HG03139 (cell line): Measurements from ENCODE around the gene POMP.
A peak's percentile ranks its signal among the peaks of the same experiment; 100 is the strongest.
"Not testable (repeated sequence)": the region's sequence is repeated elsewhere in the genome, so short reads cannot be mapped to it uniquely, and the experiment has no call there.

ENCODE experiments used
- ATAC-seq: cut with Tn5 transposase; IDR thresholded peaks from one replicate; pipeline ENCODE4 v1.9.1; 2021; ENCODE audit not compliant: unreplicated experiment

POMP gene

DNA sequence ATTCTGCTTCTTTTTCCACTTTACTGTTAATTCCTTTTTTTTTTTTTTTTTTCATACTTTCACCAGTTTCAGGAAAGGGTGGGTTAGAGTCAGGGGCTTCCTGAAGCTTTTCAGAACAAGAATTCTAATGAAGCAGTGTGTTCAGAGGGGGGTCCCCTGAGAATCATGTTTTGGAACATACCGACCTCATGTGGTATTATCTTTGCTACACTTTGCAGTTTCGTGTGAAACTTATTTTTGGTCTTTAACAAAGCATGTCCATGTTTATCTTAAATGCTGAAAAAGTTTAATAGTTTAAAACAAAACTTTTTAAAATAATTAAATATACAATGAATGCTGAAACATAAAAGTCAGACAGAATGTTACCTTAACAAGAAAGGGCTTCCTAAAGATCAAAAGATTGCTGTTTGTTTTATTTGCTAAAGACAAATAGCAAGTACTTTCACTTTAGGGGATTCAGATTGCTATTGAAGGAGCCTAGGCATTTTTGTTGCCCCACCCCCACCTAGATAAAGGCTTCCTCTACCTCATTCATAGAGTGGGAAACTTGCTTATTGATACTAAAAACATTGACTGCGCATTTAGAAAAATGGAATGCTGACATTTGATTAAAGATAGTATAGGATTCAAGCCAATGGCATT is 21.1 kb upstream of the POMP start:
- ATAC-seq: peak; percentile 38

DNA sequence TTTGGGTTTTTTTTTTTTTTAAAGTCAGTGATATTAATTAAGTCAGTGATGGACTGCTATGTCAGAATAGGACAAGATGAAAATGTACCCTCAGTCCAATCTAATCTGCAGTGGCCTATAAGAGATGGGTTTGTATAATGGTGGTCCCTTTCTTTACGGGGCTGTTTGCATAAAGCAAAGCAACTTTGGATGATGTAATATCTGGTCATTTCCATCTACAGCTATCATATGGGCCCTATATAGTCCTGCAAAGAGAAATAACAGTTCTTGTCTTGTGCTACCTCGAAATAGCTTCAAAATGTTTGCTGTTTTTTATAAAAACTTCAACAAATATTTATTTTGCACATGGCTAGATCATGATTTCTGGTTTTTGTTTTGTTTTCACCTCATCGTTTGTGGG is 20.2 kb upstream of the POMP start:
- ATAC-seq: no peak

DNA sequence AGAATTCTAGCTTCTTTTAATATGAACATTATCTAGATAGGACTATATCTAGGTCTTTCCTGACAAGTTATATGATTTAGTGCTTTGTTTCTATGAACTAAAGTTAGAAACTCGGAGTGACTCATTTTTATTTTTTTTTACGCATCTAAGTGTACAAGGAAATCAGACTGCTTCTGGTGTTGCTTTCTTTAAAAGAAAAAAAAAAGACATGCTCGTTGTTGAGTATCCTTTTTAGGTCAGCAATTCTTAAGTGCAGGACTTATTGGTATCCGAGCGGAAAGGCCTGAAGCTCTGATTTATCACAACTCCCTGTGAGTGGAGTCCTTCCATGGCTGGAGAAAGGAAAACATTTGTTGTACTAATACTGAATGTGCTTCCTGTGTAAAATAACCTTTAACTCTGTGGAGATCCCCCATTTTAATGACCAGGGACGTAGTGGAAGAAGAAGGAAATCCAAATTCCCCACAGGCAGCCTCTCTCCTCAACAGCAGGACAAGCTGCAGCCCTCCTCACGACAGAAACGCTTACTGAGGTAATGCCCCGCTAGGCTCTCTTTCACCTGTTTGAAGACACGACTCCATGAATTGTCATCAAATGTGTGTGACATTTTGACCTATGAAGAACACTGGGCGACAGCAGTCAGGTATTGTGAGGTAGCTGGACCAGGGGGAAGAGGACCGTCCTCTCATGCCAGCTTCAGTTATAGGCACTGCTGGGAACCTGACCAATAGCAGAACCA is 17.9 kb upstream of the POMP start:
- no peak for ATAC-seq

DNA sequence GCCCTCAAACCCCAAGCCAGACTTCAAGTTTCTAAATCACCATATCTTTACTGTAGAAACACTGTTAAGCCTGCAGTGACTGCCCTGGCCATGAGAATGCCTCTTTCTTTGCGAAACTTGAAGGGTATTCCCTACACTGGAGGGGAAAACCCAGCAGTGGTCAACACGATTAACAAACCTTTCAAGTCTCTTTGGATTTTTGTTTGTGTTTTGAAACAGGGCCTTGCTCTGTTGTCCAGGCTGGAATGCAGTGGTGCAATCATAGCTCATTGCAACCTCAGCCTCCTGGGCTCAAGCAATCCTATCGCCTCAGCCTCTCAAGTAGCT is 17.4 kb upstream of the POMP start:
- ATAC-seq: no peak

DNA sequence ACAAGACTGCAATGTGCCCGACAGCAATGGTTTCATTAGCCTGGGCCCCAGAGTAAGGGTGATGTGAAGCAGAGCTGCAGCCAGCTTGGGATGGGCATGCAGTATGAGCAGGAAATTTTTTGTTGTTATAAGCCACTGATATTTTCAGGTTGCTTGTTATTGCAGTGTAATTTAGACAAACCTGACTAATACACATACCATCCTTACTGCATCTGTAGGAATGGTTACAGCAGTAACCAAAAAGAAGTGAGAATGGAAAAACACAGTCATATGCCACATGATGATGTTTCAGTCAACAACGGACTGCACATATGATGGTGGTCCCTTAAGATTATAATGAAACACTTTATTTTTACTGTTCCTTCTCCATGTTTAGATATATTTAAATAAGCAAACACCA is 8.6 kb upstream of the POMP start:
- no peak for ATAC-seq

DNA sequence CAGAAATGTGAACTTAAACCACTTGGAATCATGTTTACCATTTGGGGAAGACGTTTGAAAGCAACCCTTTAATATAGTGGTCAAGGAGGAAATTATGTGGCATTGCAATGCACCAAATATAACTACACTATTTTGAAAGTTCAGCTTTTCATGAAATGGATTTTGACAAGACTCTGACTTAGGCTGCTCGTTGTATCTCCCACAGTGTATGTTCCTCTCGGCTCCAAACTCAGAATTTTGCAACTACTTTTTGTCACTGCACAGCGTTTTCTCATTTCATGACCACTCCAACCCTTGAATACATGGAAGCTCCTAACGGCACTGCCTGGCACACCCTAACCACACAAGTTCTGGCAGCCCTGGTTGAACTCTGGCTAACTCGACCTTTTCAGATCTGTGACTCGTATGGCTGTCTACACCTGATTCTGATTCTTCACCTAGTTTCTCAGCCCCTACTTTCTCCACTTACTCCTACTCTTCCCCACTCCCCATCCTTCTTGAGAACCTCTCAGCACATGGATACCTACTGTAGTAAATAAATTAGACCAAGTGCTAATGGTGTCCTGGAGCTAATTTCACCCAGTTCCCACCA is 7.0 kb upstream of the POMP start:
- ATAC-seq: no peak

DNA sequence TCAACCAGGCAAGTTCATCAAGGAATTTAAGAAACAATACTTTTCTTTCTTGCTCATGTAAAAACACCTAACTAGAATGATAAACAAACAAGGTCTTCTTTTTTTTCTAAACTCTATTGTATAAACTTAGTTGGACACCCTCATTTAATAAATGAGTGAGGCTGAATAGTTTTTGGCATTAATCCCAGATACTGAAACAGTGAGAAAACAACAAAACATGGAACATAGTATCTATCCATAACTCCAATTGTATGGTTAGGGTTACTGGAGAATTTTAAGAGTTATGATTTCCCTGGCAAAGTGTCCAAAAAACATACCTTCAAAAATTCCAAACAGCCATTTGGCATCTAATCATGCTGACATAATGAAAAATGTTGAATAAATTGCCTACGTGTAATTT is 5.8 kb upstream of the POMP start:
- no peak for ATAC-seq

DNA sequence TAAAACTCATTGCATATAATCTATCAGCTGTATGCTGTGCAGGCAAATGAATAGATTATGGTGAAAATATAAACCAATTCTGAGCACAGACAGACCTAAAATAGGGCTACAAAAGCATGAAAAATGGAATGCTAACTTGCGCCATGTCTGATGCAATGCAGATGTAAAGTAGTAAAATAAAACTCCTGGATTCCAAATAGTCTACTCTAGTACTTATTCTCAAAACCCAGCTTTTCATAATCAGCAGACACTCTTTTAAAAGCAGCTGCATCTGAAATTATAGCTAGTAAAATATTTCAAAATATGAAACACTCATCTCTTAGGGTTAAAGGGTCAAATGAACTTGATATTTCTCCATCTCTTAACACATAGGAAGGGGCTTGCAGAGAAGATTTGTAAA is 4.7 kb upstream of the POMP start:
- ATAC-seq: no peak

DNA sequence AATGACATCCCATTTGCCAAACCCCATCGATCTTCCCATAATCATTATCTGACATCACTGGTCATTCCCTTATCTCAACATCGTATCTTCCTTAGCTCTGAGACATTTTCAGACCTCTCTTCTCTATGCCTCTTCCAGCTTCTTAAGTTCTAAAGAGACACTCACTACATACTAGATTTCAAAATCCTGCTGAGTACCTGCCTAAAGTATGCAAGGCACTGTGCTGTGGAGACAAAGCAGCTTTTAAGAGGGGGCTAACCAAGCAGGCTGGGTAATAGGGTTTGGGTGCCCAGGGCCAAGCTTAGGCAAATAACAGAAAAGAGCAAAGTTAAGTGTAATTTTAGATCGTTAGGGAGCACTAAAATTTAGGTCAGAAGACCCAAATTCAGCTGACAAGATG is 3.4 kb upstream of the POMP start:
- ATAC-seq: no peak

DNA sequence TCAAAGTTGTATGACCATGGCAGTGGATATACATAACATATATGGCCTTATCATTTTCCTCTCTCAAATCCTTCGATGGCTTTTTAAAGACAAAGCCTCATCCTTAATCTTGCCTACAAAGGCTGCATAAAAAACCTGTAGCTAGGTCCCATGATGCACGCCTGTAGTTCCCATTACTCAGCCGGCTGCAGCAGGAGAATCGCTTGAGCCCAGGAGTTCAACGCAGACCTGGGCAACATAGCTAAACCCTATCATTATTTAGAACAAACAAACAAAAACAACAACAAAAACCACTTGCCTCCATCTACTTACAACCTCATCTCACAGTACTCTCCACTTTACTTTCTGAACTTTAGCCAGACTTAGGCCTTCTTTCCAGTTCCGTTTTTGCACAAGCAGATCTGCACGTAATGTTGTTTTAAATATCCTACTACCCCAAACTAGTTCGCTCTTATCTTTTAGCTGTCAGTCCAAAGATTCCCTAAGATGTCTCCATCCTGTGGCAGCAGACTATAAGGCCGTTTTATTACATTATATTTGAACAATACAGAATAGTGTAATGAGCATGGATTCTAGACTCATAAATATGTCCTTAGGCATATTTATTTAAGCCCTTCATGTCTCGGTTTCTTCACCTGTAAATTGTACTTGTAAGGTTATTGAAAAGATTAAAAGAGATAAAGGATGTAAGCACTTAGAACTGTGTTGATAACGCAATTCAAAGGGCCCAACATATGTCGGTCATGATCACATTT is 969 bp upstream of the POMP start:
- no peak for ATAC-seq

DNA sequence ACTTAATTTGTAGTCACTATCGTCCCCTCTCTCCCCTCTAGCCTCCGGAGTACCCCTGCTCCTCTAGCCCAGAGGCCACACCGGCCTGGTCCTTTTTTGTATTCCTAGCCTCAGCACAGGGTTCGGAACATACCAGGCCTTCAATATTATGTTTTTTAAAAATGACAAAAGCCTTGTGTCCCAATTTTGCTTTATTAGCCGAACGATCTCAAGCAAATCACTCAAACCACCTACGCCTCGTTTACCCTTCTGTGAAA is 463 bp upstream of the POMP start:
- peak; percentile 3 for ATAC-seq

DNA sequence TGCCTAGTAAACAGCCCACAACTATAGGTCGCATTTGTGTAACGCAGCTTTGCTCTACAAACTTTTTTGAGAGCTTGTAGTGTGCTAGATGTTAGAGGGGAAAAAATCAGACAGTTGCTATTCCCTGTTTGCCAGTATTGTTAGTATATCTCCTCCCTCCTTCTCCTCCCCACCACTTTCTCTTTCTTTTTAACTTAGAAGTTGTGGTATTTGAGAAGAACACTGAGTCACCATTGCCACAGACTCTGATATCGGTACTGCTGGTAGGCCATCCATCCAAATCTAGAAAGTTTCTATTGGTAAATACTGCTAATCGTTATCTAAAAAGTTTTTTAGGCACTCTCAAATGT is 666 bp downstream of the POMP start:
- peak; percentile 17 for ATAC-seq

DNA sequence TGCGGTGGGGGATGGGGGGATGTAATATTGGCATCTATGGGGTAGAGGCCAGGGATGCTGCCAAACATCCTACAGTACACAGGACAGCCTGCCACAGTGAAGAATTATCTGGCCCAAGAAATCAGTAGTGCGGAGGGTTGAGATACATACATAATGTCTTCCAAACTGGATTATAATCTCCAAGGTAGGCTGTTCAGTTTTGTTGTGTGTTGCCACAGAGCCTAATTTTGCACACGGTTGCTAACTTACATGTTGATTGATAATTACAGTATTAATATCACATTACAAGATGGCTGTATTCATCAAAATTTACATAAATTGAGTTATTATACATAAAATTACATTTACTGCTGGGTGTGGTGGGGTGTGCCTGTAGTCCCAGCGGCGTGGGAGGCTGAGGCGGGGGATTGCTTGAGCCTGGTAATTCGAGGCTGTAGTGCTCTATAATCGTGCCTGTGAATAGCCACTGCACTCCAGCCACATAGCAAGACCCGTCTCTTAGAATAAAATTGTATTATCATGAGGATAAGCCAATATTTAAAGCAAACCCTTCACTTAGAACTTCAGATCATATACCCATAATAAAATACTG is 8.1 kb downstream of the POMP start:
- no peak for ATAC-seq

DNA sequence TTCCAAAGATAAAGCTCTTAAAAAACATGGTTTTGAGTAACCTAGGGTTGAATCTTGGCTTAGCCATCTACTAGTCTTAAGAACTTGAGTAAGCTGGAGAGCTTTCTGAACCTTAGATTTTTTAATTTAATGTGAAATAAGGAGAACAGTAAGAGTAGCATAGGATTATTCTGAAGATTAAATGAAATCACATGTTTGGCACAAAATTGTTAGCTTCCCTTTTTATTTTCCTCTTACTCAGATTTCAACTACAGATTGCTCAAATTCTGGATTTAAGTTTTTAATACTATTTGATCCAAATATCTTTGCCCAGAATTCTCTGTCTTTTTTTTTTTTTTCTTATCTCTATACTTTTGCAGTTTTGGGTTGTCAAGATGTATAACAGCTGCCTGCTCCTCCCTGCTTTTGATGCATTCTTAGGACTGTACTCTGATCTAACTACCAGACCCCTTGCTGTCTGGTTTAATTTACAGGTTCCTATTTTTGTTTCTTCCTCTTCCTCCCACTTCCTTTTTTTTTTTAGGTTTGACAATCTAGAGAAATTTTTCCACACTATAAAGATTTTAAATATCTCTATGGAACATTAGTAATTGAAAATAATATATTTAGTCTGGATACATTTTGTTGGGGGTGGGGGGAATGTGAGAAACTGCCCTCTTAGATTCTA is 12.3 kb downstream of the POMP start:
- ATAC-seq: no peak

DNA sequence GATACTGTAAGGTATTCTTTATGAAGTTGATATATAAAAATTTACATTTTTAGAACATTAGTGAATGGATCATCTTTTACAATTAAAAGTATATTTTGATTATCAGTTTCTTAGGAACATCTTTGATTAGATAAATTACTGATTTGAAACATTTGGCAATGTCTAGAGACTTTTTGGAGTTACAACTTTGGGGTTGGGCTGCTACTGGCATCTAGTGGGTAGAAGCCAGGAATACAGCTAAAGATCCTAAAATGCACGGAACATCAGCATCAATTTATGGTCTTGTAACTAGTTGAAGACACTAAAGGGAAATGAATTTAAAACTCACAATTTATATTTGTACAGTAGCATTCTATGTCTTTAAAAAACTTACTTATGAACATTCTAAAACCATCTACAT is 19.9 kb downstream of the POMP start:
- ATAC-seq: no peak

DNA sequence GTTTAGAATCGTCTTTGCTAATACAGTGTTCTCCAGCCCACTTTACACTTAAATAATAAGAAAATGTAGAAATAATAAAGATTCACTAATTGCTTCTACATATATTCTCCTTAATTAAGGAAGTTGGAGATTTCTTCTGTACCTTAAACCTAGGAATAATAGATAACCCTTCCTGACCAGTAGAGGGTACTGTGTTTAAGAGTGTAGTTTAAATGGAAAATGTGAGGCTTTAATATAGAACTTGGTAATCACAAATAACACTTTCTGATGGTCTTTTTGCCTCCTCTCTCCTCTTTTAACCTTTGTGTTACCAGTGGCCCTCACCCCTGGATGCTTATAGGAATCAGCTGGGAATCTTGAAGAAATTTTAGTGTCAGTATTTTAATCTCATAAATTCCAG is 20.7 kb downstream of the POMP start:
- ATAC-seq: no peak

DNA sequence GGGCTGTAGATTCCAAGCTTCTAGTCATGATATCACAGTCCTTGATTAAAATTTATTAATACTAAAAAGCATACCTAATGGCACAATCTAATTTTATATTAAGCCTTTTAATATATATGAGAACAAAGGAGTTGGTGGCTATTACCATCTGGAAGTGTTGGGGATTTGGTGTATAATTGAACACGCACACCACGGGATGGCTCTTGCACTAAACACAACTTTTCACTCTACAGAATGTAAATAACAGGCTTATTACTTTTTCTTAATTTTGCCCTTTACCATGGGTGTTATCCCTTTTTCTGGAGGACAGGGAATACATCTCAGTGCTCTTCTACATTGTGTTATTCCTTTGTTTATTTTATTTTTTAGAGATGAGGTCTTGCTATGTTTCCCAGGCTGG is 21.6 kb downstream of the POMP start:
- no peak for ATAC-seq

DNA sequence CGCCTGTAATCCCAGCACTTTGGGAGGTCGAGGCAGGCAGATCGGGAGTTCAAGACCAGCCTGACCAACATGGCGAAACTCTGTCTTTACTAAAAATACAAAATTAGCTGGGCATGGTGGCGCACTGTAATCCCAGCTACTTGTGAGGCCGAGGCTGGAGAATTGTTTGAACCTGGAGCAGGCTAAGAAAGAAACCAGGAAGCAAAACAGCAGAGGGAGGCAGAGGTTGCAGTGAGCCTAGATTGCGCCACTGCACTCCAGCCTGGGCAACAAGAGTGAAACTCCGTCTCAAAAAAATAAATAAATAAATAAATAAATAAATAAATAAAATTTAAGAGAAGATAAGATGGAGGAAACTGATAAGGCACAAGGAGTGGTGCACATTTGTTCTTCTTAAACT is 24.2 kb downstream of the POMP start:
- not testable (repeated sequence) for ATAC-seq

DNA sequence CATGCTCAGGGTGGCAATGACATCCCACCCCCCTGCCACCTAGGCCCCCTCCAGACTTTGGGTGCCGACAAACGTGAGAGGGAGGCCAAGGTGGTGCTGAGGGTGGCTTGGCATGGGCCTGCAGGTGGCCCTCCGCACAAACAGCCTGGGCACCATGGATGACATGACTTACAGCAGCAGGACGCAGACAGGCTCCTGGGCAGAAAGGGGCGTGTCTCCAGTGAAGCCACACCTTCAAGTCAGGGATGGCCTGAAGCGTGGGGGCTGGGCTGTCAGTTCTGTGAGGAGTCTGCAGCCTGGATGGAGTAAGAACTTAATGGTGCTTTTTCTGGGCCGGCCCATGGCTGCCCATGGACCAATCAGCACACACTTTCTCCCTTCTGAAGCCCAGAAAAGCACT is 25.3 kb downstream of the POMP start:
- no peak for ATAC-seq

DNA sequence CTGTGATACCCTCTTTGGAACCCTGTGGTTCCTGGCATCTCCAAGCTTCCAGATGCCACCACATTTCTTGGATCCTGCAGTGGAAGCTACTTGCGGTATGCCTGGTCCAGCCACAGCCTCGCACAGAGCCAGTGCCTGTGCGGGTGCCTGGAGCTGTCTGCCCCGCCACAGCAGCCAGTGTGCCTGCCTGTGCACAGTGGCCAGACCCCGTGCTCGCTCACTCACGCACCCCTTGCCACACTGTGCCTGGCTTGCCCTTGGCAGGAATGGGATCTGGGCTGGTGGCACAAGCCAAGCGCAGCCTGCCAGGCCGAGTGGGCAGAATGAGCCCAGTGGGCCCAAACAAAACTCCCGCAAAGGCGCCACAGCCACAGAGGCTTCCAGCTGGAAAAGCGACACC is 26.2 kb downstream of the POMP start:
- ATAC-seq: no peak

DNA sequence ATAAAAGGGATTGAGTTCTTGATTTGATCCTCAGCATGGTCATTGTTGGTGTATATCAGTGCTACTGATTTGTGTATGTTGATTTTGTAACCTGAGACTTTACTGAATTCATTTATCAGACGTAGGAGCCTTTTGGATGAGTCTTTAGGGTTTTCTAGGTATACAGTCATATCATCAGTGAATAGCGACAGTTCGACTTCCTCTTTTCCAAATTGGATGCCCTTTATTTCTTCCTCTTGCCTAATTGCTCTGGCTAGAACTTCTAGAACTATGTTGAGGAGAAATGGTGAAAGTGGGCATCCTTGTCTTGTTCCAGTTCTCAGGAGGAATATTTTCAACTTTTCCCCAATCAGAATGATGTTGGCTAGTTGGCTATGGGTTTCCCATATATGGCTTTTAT is 27.0 kb downstream of the POMP start:
- ATAC-seq: no peak
